Type B pancreatic cell (in vitro differentiated cells): Measurements from ENCODE around the gene LRP11. TPM values are rescaled to one million over a fixed set of nuclear protein-coding genes. Genes with fewer than 3 reads are reported as not detected.

Source experiments
- DNase-seq: peaks from one replicate; pipeline ENCODE4 v3.0.0; 2021; ENCODE audit warnings: mixed read lengths; ENCODE audit not compliant: unreplicated experiment; ENCODE audit errors: extremely low spot score
- H3K27ac Mint-ChIP-seq: 2 replicates; pipeline ENCODE4 v1.8.0; 2021; ENCODE audit warnings: mild to moderate bottlenecking, mixed read lengths
- H3K27me3 Mint-ChIP-seq: 2 replicates; pipeline ENCODE4 v1.8.0; 2021; ENCODE audit warnings: mixed read lengths
- H3K36me3 Mint-ChIP-seq: 2 replicates; pipeline ENCODE4 v1.8.0; 2021; ENCODE audit warnings: mixed read lengths
- H3K4me1 Mint-ChIP-seq: one replicate; pipeline ENCODE4 v1.8.0; 2021; ENCODE audit warnings: mixed read lengths; ENCODE audit not compliant: unreplicated experiment
- H3K4me3 Mint-ChIP-seq: 2 replicates; pipeline ENCODE4 v1.8.0; 2021; ENCODE audit warnings: mild to moderate bottlenecking, mixed read lengths
- H3K9me3 Mint-ChIP-seq: 2 replicates; pipeline ENCODE4 v1.8.0; 2021; ENCODE audit warnings: mixed read lengths
- total RNA-seq: library from RNA; stranded (reverse); gene quantifications from 2 replicates; pipeline ENCODE4 v1.2.1, GENCODE V29; 2021; ENCODE audit warnings: low replicate concordance
- TF ChIP-seq, protein P1 (sequence below): fragments of 200-600 bp; sonication (generic); conservative IDR thresholded peaks from 2 replicates; pipeline ENCODE4 v1.5.0; 2021; ENCODE audit warnings: antibody characterized with exemption, mild to moderate bottlenecking

LRP11 gene
- total RNA-seq, 1 donor from 2014 or later = 56.6 TPM

- Mint-ChIP-seq H3K27ac (no peak overlapping the region), H3K27me3 (no peaks in the 10 kb centered on the region), H3K4me1 (no peaks in the 10 kb centered on the region), H3K4me3 (no peak overlapping the region), H3K9me3 (no peaks in the 10 kb centered on the region), H3K36me3 (no peaks in the 10 kb centered on the region)
- DNase-seq = no peak
- TF ChIP-seq, protein P1, sequence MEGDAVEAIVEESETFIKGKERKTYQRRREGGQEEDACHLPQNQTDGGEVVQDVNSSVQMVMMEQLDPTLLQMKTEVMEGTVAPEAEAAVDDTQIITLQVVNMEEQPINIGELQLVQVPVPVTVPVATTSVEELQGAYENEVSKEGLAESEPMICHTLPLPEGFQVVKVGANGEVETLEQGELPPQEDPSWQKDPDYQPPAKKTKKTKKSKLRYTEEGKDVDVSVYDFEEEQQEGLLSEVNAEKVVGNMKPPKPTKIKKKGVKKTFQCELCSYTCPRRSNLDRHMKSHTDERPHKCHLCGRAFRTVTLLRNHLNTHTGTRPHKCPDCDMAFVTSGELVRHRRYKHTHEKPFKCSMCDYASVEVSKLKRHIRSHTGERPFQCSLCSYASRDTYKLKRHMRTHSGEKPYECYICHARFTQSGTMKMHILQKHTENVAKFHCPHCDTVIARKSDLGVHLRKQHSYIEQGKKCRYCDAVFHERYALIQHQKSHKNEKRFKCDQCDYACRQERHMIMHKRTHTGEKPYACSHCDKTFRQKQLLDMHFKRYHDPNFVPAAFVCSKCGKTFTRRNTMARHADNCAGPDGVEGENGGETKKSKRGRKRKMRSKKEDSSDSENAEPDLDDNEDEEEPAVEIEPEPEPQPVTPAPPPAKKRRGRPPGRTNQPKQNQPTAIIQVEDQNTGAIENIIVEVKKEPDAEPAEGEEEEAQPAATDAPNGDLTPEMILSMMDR = no peak
These were observed 58.0 kb downstream of the LRP11 start for GRCh38 chr6:149806127-149806526.

- H3K9me3 Mint-ChIP-seq = no peaks in the 10 kb centered on the region
- no peaks in the 10 kb centered on the region for H3K4me1 Mint-ChIP-seq
- H3K4me3 Mint-ChIP-seq = no peak overlapping the region
- H3K27ac Mint-ChIP-seq = no peak overlapping the region
- H3K36me3 Mint-ChIP-seq = peaks cover 16% of the 10 kb centered on the region
- no peaks in the 10 kb centered on the region for H3K27me3 Mint-ChIP-seq
- TF ChIP-seq, protein P1 = no peak
- DNase-seq = no peak
These were observed 80.6 kb downstream of the LRP11 start for GRCh38 chr6:149783551-149783950.

DNA sequence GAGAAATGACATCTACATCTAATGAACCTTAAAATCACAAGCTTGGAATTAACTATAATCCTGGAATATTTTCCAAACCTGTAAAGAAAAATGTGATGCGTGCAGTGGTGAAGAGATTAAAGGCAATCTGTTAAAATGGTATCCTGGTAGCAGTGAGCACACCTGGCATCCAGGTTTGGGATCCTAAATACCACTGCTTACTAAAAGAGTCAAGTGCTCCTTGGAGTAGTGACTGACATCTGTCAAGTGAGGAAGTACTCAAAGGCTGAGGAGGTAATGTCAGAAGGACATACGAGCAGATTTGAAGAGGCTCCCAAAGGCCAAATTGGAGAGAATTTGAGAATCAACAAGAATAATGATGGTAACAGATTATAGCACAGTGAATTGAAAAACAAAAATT is 81.8 kb downstream of the LRP11 start:
- Mint-ChIP-seq H3K27ac (no peak overlapping the region), H3K4me3 (no peak overlapping the region), H3K27me3 (no peaks in the 10 kb centered on the region), H3K4me1 (no peaks in the 10 kb centered on the region), H3K9me3 (no peaks in the 10 kb centered on the region), H3K36me3 (peaks cover 12% of the 10 kb centered on the region)
- DNase-seq = no peak
- TF ChIP-seq, protein P1 = no peak

- Mint-ChIP-seq H3K9me3 (no peaks in the 10 kb centered on the region), H3K4me1 (no peaks in the 10 kb centered on the region), H3K4me3 (no peak overlapping the region), H3K36me3 (peaks cover 12% of the 10 kb centered on the region), H3K27me3 (no peaks in the 10 kb centered on the region), H3K27ac (no peak overlapping the region)
- TF ChIP-seq, protein P1 = no peak
- no peak for DNase-seq
These were observed 82.4 kb downstream of the LRP11 start for GRCh38 chr6:149781715-149782114.

DNA sequence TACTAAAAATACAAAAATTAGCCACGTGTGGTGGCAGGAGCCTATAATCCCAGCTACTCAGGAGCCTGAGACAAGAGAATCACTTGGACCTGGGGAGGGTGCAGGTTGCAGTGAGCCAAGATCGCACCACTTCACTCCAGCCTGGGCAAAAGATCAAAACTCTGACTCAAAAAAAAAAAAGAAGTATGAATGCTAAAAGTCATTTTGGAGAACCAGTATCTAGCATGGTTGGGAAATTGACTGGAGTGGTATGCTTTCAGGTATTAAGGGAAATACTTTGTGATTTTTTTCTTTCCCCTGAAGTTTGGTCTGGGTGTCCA is 84.6 kb downstream of the LRP11 start:
- Mint-ChIP-seq H3K4me3 (no peak overlapping the region), H3K36me3 (peaks cover 15% of the 10 kb centered on the region), H3K27me3 (no peaks in the 10 kb centered on the region), H3K4me1 (no peaks in the 10 kb centered on the region), H3K9me3 (no peaks in the 10 kb centered on the region), H3K27ac (no peak overlapping the region)
- no peak for DNase-seq
- TF ChIP-seq, protein P1 = no peak

DNA sequence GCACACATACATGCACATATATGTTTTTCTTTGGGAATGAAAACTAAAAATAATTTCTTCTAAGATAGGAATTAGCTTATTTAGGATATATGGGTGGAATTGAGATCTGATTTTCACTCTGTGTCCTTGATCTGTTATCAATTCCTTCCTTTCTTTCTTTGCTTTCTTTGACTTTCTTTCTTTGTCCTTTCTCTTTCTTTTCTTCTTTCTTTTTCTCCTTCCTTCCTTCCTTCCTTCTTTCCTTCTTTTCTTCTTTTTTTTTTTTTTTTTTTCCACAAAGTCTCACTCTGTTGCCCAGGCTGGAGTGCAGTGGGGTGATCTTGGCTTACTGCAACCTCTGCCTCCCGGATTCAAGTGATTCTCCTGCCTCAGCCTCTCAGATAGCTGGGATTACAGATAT is 86.5 kb downstream of the LRP11 start:
- Mint-ChIP-seq H3K27me3 (no peaks in the 10 kb centered on the region), H3K9me3 (no peaks in the 10 kb centered on the region), H3K27ac (no peak overlapping the region), H3K4me1 (no peaks in the 10 kb centered on the region), H3K4me3 (no peak overlapping the region), H3K36me3 (peaks cover 7% of the 10 kb centered on the region)
- TF ChIP-seq, protein P1 = no peak
- no peak for DNase-seq
